Erythroblast (primary cell): Measurements from ENCODE around the gene CSTA.

Source experiments
- GATA1 ChIP-seq: IDR thresholded peaks from 2 replicates; pipeline ENCODE4 v1.6.1; 2011; ENCODE audit warnings: low read depth, mild to moderate bottlenecking, control low read depth, low read length, moderate library complexity
- POLR2A ChIP-seq: IDR thresholded peaks from 2 replicates; pipeline ENCODE4 v1.6.1; 2011; ENCODE audit warnings: mild to moderate bottlenecking, low read length

DNA sequence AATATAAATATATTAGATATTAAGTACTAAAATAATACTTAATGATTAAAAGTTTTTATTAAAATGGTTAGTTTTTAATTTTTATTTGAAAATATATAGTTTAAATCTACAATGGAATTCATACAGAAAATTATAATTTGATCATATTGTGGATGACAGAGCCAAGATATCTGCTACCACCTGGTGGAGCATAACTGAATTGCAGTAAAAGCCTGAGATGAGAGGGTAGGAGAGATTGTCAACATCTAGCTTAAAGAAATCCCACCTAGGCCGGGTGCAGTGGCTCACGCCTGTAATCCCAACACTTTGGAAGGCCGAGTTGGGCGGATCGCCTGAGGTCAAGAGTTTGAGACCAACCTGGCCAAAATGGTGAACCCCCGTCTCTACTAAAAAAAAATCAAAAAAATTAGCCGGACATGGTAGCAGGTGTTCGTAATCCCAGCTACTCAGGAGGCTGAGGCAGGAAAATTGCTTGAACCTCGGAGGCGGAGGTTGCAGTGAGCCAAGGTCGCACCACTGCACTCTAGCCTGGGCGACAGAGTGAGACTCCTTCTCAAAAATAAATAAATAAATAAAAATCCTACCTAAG lies 25.1 kb upstream of the CSTA start:
- no peak for TF ChIP-seq POLR2A
- no peak for TF ChIP-seq GATA1
